Effector memory CD8-positive, alpha-beta T cell (primary cell): ENCODE data around the gene ARID1B.

ENCODE experiments used
- ATAC-seq: fragments of 150-1000 bp; cut with Tn5 transposase; replicated peaks from 2 replicates; pipeline ENCODE4 v1.10.0; 2021; ENCODE audit warnings: mild to moderate bottlenecking, moderate library complexity
- DNase-seq, 3 experiments: peaks; one replicate each; pipeline ENCODE4 v3.0.0; 2021
- H3K27ac Mint-ChIP-seq, 2 donors: one replicate each; pipeline ENCODE4 v1.8.0; 2022; ENCODE audit warnings: mild to moderate bottlenecking in 2 of 2, mixed read lengths in 2 of 2, moderate library complexity in 2 of 2
- H3K27me3 Mint-ChIP-seq, 2 donors: one replicate each; pipeline ENCODE4 v1.8.0; 2022; ENCODE audit warnings: mixed read lengths in 2 of 2
- H3K36me3 Mint-ChIP-seq: one replicate; pipeline ENCODE4 v1.8.0; 2022; ENCODE audit warnings: mild to moderate bottlenecking, moderate library complexity, mixed read lengths; ENCODE audit not compliant: insufficient read depth
- H3K4me1 Mint-ChIP-seq, 2 donors: one replicate each; pipeline ENCODE4 v1.8.0; 2022; ENCODE audit warnings: low read depth in 2 of 2, mixed read lengths in 2 of 2
- H3K4me3 Mint-ChIP-seq, 2 donors: one replicate each; pipeline ENCODE4 v1.8.0; 2022; ENCODE audit warnings: mild to moderate bottlenecking in 2 of 2, mixed read lengths in 2 of 2, moderate library complexity in 2 of 2
- H3K9me3 Mint-ChIP-seq, 2 donors: one replicate each; pipeline ENCODE4 v1.8.0; 2022; ENCODE audit warnings: mixed read lengths in 2 of 2

The ARID1B gene

GRCh38 chr6:156950531-156950930, 173.4 kb downstream of the ARID1B start:
- H3K27me3 Mint-ChIP-seq = no peaks in the 10 kb centered on the region
- no peak overlapping the region for H3K4me3 Mint-ChIP-seq
- no peak overlapping the region for H3K27ac Mint-ChIP-seq
- no peaks in the 10 kb centered on the region for H3K9me3 Mint-ChIP-seq
- DNase-seq (no peak), ATAC-seq (no peak)
- H3K36me3 Mint-ChIP-seq = peaks cover 6% of the 10 kb centered on the region
- peaks cover 35 to 58% of the 10 kb centered on the region in 2 donors for H3K4me1 Mint-ChIP-seq

DNA sequence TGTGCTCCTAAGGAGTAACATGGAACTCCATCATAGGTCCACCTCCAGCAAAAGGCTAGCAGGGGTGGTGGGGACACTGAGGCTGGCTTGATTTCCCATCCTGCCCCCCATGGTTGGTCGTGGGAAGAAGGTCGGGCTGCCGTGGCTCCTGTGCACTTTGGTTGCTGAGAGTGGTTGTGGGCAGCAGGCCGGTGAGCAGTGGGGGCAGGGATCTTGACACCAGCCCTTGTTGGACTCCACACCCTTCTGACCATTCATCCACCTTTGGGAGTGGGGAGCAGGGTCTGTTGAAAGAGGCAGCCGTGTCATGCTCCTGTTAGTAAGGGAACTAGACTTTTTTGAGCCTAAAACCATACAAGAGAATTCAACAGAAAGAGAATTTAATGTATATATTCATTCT, 175.2 kb downstream of the ARID1B start:
- DNase-seq (no peak), ATAC-seq (no peak)
- Mint-ChIP-seq H3K4me3 (peak overlapping the region in 1 of 2 donors; percentile 39), H3K4me1 (peaks cover 38 to 55% of the 10 kb centered on the region in 2 donors), H3K27ac (peak overlapping the region in 1 of 2 donors; percentile 82), H3K27me3 (no peaks in the 10 kb centered on the region), H3K36me3 (peaks cover 6% of the 10 kb centered on the region), H3K9me3 (no peaks in the 10 kb centered on the region)

GRCh38 chr6:156953127-156953478, 175.9 kb downstream of the ARID1B start:
- no peaks in the 10 kb centered on the region for H3K9me3 Mint-ChIP-seq
- H3K4me3 Mint-ChIP-seq = no peak overlapping the region
- H3K27me3 Mint-ChIP-seq = no peaks in the 10 kb centered on the region
- H3K36me3 Mint-ChIP-seq = peaks cover 6% of the 10 kb centered on the region
- ATAC-seq = no peak
- DNase-seq = no peak
- H3K4me1 Mint-ChIP-seq = peaks cover 44 to 62% of the 10 kb centered on the region in 2 donors
- H3K27ac Mint-ChIP-seq = peak overlapping the region in 1 of 2 donors; percentile 81

- DNase-seq (no peak), ATAC-seq (peak; percentile 77)
- Mint-ChIP-seq H3K27ac (peak overlapping the region in 1 of 2 donors; percentile 81), H3K36me3 (peaks cover 6% of the 10 kb centered on the region), H3K27me3 (no peaks in the 10 kb centered on the region), H3K4me3 (peak overlapping the region in 1 of 2 donors; percentile 40), H3K4me1 (peaks cover 47 to 67% of the 10 kb centered on the region in 2 donors), H3K9me3 (no peaks in the 10 kb centered on the region)
These were observed 176.4 kb downstream of the ARID1B start for GRCh38 chr6:156953479-156954146.

GRCh38 chr6:156954191-156954590, 177.0 kb downstream of the ARID1B start:
- Mint-ChIP-seq H3K4me1 (peaks cover 46 to 70% of the 10 kb centered on the region in 2 donors), H3K4me3 (no peak overlapping the region), H3K36me3 (peaks cover 2% of the 10 kb centered on the region), H3K27ac (peak overlapping the region in 1 of 2 donors; percentile 81), H3K27me3 (no peaks in the 10 kb centered on the region), H3K9me3 (no peaks in the 10 kb centered on the region)
- DNase-seq (no peak), ATAC-seq (no peak)

DNA sequence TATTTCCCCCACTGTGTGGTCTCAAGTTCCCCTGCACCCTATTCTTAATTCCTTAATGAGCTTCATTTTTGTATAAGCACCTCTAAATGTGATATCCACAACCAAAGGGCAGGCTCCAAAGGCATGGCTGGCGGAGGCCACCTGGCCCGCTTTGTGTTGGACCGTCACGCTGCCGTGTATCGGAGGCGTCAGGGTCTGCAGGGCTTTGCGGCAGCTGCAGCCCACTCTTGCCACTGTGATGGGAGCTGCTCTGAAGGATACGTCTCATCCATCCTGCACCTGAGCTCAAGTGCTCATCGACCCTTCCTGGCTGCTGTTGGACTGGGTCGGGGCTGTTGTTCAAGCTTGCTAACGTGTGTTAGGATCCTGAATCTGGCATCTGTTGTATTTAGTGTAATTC, 177.6 kb downstream of the ARID1B start:
- Mint-ChIP-seq H3K4me1 (peaks cover 43 to 68% of the 10 kb centered on the region in 2 donors), H3K36me3 (peaks cover 2% of the 10 kb centered on the region), H3K4me3 (peak overlapping the region in 1 of 2 donors; percentile 17), H3K27ac (peak overlapping the region in 1 of 2 donors; percentile 16), H3K9me3 (no peaks in the 10 kb centered on the region), H3K27me3 (no peaks in the 10 kb centered on the region)
- no peak for DNase-seq
- no peak for ATAC-seq

DNA sequence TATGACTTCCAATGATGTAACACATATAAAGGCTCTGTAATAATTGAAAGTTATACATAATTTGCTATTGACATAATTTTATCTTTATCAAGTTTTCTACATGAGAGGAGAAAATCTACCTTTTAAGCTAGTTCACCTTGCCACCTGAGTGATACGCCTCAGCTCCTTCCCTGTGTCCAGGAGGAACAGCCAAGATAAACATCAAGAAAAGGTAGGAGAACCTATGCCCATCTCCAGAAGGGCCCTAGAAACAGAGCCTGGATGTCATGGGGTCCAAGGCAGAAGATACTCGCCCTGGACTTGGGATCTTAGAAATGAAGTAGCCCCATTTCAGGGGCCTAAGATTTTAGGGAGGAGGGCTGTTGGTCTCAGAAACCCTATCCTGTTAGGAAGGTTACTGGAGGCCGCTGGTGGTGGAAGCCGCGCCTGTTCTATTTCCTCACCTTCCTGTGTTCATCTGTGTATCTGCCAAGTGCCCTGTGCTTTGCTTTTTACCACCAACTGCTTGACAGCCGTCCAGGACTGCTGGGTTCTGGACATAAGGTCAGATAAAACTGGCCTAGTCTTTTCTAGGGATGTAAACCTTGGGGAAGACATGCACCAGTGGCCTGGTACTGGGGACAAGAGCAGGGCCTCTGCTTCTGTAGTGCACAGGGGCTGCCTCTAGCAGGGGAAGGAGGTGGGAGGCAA, 178.5 kb downstream of the ARID1B start:
- Mint-ChIP-seq H3K9me3 (no peaks in the 10 kb centered on the region), H3K4me1 (peaks cover 43 to 65% of the 10 kb centered on the region in 2 donors), H3K36me3 (peaks cover 2% of the 10 kb centered on the region), H3K27ac (peak overlapping the region; percentile 7 to 32), H3K4me3 (no peak overlapping the region), H3K27me3 (no peaks in the 10 kb centered on the region)
- DNase-seq = no peak
- no peak for ATAC-seq

- peaks cover 43 to 69% of the 10 kb centered on the region in 2 donors for H3K4me1 Mint-ChIP-seq
- no peaks in the 10 kb centered on the region for H3K9me3 Mint-ChIP-seq
- peak overlapping the region; percentile 7 to 32 for H3K27ac Mint-ChIP-seq
- ATAC-seq (no peak), DNase-seq (no peak)
- no peak overlapping the region for H3K4me3 Mint-ChIP-seq
- peaks cover 2% of the 10 kb centered on the region for H3K36me3 Mint-ChIP-seq
- no peaks in the 10 kb centered on the region for H3K27me3 Mint-ChIP-seq
These were observed 179.1 kb downstream of the ARID1B start for GRCh38 chr6:156956286-156956685.

- Mint-ChIP-seq H3K27ac (peak overlapping the region; percentile 6 to 16), H3K27me3 (no peaks in the 10 kb centered on the region), H3K4me3 (no peak overlapping the region), H3K4me1 (peaks cover 40 to 66% of the 10 kb centered on the region in 2 donors), H3K9me3 (no peaks in the 10 kb centered on the region), H3K36me3 (no peaks in the 10 kb centered on the region)
- DNase-seq (no peak), ATAC-seq (no peak)
These were observed 180.9 kb downstream of the ARID1B start for GRCh38 chr6:156957931-156958547.

- Mint-ChIP-seq H3K27ac (peak overlapping the region in 1 of 2 donors; percentile 25), H3K36me3 (no peaks in the 10 kb centered on the region), H3K27me3 (no peaks in the 10 kb centered on the region), H3K4me3 (no peak overlapping the region), H3K9me3 (no peaks in the 10 kb centered on the region), H3K4me1 (peaks cover 37 to 65% of the 10 kb centered on the region in 2 donors)
- no peak for DNase-seq
- ATAC-seq = no peak
These were observed 183.3 kb downstream of the ARID1B start for GRCh38 chr6:156960525-156960924.

DNA sequence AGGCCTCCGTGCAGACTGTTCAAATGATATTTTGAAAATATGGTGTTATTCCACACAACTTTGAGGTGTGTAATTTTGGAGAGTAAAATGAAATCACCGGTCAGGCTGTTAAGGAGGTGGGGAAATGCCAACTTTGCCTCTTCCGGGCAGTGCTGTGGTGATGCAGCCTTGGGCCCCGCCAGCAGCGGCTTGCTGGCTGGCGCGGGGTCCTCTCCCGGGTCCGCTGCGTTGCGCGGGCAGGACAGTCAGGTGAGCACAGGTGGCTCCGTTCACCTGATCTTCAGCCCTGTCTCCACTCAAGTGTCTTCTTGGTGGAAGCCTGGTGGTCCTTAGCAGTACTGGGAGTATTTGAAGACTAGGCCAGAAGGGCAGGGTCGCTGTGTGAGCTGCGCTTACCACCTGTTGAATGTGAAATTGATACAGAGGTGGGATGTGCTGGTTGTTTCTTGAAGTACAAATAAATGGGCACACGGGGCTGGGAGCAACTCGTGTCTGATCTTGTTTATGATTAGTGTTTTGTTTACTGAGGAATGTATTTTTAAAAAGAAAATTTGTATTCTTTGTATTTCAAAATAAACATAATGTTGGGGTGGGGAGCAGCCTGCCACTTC, 184.2 kb downstream of the ARID1B start:
- H3K27ac Mint-ChIP-seq = peak overlapping the region in 1 of 2 donors; percentile 35

GRCh38 chr6:156963712-156964700, 186.8 kb downstream of the ARID1B start:
- H3K36me3 Mint-ChIP-seq = no peaks in the 10 kb centered on the region
- H3K4me3 Mint-ChIP-seq = peak overlapping the region in 1 of 2 donors; percentile 61
- peak; percentile 44 for ATAC-seq
- H3K4me1 Mint-ChIP-seq = peaks cover 25 to 59% of the 10 kb centered on the region in 2 donors
- peak overlapping the region in 1 of 2 donors; percentile 67 for H3K27ac Mint-ChIP-seq
- H3K9me3 Mint-ChIP-seq = no peaks in the 10 kb centered on the region
- no peak for DNase-seq
- no peaks in the 10 kb centered on the region for H3K27me3 Mint-ChIP-seq

More for the DNA sequence above, 184.2 kb downstream of the ARID1B start:
- Mint-ChIP-seq H3K9me3 (no peaks in the 10 kb centered on the region), H3K36me3 (no peaks in the 10 kb centered on the region), H3K27me3 (no peaks in the 10 kb centered on the region), H3K4me3 (no peak overlapping the region), H3K4me1 (peaks cover 31 to 62% of the 10 kb centered on the region in 2 donors)
- no peak for ATAC-seq
- no peak for DNase-seq
